HFFc6 (cell line): ENCODE results near the gene JARID2. TPM values are rescaled to one million over a fixed set of nuclear protein-coding genes. Genes with fewer than 3 reads are reported as not detected.

Experiments
- DNase-seq: peaks from one replicate; pipeline ENCODE4 v3.0.0-alpha.2; 2018
- H3K27ac Mint-ChIP-seq: 2 replicates; pipeline ENCODE4 v1.8.0; 2020; ENCODE audit warnings: mild to moderate bottlenecking, mixed read lengths
- H3K27me3 Mint-ChIP-seq: 2 replicates; pipeline ENCODE4 v1.8.0; 2021; ENCODE audit warnings: mild to moderate bottlenecking, moderate library complexity, mixed read lengths; ENCODE audit not compliant: insufficient read depth
- H3K36me3 Mint-ChIP-seq: 2 replicates; pipeline ENCODE4 v1.8.0; 2021; ENCODE audit warnings: low read depth, mixed read lengths
- H3K4me1 Mint-ChIP-seq: 2 replicates; pipeline ENCODE4 v1.8.0; 2020; ENCODE audit warnings: low read depth, mixed read lengths
- H3K4me3 Mint-ChIP-seq: 2 replicates; pipeline ENCODE4 v1.8.0; 2020; ENCODE audit warnings: mild to moderate bottlenecking, moderate library complexity, mixed read lengths
- H3K9me3 Mint-ChIP-seq: 2 replicates; pipeline ENCODE4 v1.8.0; 2020; ENCODE audit warnings: mild to moderate bottlenecking, mixed read lengths
- CTCF ChIP-seq: fragments of 200-600 bp; sonication (generic); IDR thresholded peaks from 2 replicates; pipeline ENCODE4 v1.5.0; 2021; ENCODE audit warnings: antibody characterized with exemption, mild to moderate bottlenecking
- total RNA-seq, 6 experiments: library from RNA; stranded (reverse); fragmentation: NEBNext Ultra II Directional; extraction: Animal tissue kit (Norgen Biotek cat#: 25700); gene quantifications; 2 replicates in 1 of 6; 3 replicates in 5 of 6; pipeline ENCODE4 v1.2.3, GENCODE V29; 2021

The JARID2 gene
- total RNA-seq, 6 experiments from 2014 or later: 8.3 to 10.1 (median 9.5) TPM

GRCh38 chr6:15519681-15520080 lies 273.8 kb downstream of the JARID2 start:
- peaks cover 13% of the 10 kb centered on the region for H3K27me3 Mint-ChIP-seq
- TF ChIP-seq CTCF: no peak
- H3K4me1 Mint-ChIP-seq: no peaks in the 10 kb centered on the region
- no peaks in the 10 kb centered on the region for H3K9me3 Mint-ChIP-seq
- no peak overlapping the region for H3K27ac Mint-ChIP-seq
- peaks cover 27% of the 10 kb centered on the region for H3K36me3 Mint-ChIP-seq
- DNase-seq: no peak
- no peak overlapping the region for H3K4me3 Mint-ChIP-seq

DNA sequence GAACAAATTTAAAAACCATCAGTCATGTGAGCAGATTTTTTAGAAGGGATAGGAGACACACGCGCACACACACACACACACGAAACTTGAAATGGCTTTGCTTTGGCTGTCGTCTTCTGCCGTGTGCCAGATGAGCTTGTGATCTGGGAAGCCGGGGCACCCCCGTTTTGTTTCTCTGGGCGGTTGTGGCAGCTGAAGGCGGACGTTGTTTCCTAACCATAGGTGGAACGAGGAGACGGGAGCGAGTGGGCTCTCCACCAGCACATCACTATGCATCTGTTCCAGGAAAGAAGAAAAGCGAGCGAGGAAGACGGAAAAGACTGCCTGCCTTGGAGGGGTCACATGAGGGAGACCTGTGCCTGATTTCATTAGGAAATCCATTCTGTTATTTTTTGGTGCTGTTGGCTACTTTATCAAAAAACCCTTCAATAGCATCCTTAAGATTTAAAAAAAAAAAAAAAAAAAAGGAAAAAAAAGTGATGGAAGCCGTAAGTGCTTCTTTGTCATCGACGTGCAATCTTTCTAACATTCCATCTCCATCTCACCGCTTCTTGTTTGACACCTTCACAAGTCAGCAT lies 274.8 kb downstream of the JARID2 start:
- Mint-ChIP-seq H3K36me3 (peaks cover 34% of the 10 kb centered on the region), H3K27ac (no peak overlapping the region), H3K9me3 (no peaks in the 10 kb centered on the region), H3K27me3 (peaks cover 13% of the 10 kb centered on the region), H3K4me3 (no peak overlapping the region), H3K4me1 (no peaks in the 10 kb centered on the region)
- DNase-seq: no peak
- no peak for TF ChIP-seq CTCF

- TF ChIP-seq CTCF: no peak
- Mint-ChIP-seq H3K9me3 (no peaks in the 10 kb centered on the region), H3K36me3 (peaks cover 37% of the 10 kb centered on the region), H3K27me3 (peaks cover 11% of the 10 kb centered on the region), H3K4me1 (no peaks in the 10 kb centered on the region), H3K27ac (no peak overlapping the region), H3K4me3 (no peak overlapping the region)
- DNase-seq: no peak
These were observed 275.7 kb downstream of the JARID2 start for GRCh38 chr6:15521582-15521981.

- Mint-ChIP-seq H3K4me3 (no peak overlapping the region), H3K9me3 (no peaks in the 10 kb centered on the region), H3K36me3 (peaks cover 37% of the 10 kb centered on the region), H3K27me3 (peaks cover 11% of the 10 kb centered on the region), H3K4me1 (no peaks in the 10 kb centered on the region), H3K27ac (no peak overlapping the region)
- no peak for TF ChIP-seq CTCF
- DNase-seq: no peak
These were observed 276.2 kb downstream of the JARID2 start for GRCh38 chr6:15522026-15522425.

- no peak overlapping the region for H3K27ac Mint-ChIP-seq
- H3K4me3 Mint-ChIP-seq: no peak overlapping the region
- H3K9me3 Mint-ChIP-seq: no peaks in the 10 kb centered on the region
- peaks cover 11% of the 10 kb centered on the region for H3K27me3 Mint-ChIP-seq
- DNase-seq: no peak
- no peak for TF ChIP-seq CTCF
- H3K36me3 Mint-ChIP-seq: peaks cover 37% of the 10 kb centered on the region
- H3K4me1 Mint-ChIP-seq: peaks cover 3% of the 10 kb centered on the region
These were observed 276.6 kb downstream of the JARID2 start for GRCh38 chr6:15522427-15522826.
